NCI-H2196 treated with DMSO at 0.1 percent for 48 hours (cell line): ENCODE measurements around the gene IFNA13.

Source experiments
- DNase-seq: peaks from one replicate; lab custom pipeline; 2025; ENCODE audit not compliant: unreplicated experiment; lab: John Stamatoyannopoulos, UW

IFNA13 gene

DNA sequence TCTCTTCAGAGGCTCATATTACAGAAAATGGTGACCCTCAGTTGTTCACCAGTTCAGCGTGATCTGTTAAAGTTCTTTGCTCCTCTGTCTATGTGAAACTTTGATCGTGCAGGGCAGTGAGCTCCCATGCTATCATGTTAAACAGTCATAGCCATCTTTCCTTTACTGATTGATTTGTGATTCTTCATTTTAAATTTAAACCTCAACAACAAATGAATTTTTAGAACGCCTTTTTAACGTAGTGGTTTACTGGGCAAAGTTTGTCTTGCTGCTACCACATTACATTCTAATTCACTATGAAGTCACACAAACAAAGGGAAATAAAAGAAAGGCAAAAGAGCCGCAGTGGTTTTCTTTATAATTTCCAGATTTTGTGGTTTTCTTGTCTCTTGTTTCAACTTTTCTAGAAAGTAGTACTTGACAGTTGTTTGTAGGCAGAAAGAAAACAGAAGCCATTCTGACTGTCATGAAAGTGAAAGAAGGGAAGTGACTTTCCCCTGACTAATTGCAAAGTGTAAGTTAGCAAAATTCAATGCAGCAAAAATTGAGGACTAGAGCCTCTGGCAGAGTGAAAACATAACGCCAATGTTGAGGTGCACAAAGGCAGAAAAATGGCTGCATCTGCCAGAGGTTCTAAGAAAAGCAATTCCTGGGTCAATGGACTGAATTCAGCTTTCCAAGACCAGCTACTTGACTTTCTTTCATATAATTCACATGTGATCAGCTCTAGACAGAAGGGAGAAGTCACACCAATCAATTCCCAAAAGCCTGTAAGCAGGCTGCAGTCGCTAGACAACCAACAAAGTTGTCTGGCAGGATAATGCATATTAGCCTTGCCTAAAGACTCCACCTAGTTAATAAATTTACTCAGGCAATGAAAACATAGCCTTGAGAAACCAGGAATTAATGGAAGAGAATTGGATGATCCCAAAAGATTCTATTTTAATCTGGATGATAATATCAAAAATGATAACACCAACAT, 10.1 kb downstream of the IFNA13 start:
- no peak for DNase-seq

DNA sequence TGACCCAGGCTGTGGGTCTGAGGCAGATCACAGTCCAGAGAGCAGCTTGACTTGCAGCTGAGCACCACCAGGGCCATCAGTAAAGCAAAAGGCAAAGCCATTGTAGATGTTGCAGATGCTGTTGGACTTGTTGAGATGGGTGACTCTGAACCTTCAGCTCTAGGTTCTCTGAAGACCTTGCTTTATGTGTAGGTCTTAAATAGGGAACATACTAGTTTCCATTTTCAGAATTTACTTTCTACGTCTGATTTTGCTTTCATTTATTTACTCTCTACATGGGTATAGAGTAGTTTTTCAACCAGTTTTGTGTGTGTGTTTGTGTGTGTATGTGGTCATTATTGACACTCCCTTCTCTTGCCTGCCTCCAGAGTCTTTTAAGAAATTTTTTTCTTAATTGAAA, 17.1 kb downstream of the IFNA13 start, which contains the start of gene IFNA6:
Gene IFNA6, minus strand, starts transcription at position 101 of the 400 bp plus-strand sequence. Its CDS starts 0 bp downstream, at position 101.
- DNase-seq: no peak

DNA sequence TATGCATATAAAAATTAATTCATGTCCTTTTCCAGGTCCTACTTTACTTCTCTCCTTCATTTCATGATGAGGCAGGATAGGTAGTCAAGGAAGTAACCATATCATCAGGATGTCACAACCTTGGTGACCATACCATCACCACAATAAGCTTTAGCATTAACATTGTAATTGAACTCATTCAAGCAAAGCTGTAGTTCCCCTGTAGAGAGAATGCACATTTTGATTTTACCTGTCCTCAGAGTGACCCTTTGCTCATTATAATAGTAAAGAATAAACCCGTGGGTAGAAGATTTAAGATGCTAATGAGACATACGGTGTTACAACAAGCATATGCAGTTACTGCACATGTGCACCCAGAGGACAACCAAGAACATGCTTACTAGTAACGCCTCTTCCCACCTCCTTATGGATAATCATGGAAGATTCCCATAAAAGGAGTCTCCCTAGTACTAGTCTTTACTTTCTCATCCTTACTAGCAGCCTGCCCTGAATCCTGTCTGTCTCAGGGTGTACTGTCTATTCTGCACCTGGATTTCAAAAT, 19.4 kb downstream of the IFNA13 start:
- DNase-seq: no peak

DNA sequence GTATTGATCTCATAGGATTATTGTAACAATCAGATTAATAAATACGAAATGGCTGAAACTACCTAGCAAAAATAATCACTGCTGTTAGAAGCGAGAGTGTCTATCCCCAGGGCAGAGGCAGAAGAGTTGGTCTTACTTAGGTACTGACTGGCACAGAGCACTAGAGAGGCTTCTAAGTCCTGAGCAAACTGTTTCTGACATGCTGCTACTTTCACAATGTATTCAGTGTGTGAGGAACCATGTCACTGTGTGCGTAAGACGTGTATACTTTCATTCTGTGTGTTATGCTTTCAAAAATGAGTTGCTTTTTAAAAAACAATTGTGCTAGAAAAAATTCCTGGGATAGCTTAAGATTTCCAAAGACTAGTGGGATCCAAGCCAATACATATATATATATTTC, 27.1 kb downstream of the IFNA13 start:
- DNase-seq: no peak

DNA sequence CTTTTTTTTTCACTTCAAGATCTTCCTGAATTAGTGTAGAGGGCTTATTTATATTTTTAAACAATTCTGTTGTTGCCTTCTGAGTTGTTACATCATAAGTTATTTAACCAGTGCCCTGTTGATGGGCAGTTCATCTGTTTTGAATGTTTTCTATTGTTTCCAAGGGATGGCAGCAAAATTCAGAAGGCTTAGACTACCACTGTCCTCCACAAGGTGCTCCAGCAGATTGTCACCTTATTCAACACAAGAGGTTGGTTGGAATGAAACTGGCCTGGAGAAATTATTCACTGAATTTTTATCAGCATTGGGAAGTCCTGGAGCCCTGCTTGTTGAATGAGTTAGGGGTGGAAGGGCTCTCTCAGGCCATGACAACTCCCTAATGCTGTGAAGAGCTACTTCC, 31.4 kb downstream of the IFNA13 start:
- no peak for DNase-seq

DNA sequence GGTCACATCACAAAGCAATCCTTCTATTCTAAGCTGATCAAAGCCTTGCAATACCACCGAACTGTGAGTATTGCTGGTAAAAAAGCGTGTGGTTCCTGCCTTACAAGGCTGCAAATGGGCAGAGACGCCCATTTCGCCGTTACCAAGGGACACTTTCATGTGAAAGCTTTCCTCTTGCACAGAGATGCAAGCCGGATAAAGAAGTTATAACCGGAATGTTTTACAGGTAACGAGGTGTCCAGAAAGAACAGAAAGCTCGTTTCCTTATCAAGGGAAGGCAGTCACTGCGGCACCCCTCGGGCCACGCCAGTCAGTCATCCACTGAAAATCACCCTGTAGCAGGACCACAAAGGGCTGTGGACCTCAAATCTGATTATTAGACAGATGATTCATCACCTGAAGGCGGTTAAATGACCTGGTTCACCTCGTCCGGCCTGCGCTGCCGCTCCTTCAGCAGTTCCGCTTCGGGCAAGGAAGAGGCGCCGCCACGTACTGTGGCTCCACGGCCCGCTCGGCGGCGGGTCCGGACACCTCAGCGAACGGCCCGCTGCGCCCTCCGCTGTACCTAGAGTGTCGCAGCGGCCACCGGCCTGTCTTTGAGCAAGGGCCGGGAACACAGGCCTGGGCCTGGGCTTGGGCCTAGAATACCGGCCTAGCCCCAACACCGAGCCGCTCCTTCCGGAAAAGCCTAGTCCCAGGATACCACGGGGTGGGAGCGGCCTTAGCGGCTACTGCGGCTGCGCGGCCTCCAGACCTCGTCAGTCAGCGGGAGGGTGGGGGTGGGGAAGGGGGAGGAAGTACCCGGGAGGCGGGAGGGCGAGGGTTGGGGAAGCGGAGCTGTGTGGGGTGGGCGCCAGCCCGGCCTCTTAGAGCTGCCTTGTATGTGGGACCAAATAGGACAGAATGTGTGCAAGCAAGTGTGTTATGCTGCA, 32.9 kb downstream of the IFNA13 start, which contains the start of gene KLHL9:
Gene KLHL9, minus strand, starts transcription at position 704 of the 932 bp plus-strand sequence. Its CDS starts 545 bp downstream, at position 159.
- DNase-seq: peak; percentile 87

DNA sequence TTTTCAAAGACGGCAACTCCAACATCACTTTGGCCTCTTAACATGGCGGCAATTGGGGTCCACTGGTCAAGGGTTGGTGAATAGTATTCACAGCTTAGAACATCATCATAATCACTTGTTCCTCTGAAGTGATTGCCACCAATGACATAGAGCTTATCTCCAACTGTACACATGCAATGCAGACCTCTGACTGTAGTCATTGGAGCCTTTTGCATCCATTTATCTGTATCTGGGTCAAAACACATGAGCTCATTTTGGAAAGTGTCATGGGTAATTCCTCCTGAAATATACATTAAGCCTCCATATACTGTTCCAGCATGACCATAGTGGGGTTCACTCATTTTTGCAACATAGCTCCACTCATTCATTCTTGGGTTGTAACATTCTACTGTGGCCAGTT, 34.6 kb downstream of the IFNA13 start:
- DNase-seq: no peak

DNA sequence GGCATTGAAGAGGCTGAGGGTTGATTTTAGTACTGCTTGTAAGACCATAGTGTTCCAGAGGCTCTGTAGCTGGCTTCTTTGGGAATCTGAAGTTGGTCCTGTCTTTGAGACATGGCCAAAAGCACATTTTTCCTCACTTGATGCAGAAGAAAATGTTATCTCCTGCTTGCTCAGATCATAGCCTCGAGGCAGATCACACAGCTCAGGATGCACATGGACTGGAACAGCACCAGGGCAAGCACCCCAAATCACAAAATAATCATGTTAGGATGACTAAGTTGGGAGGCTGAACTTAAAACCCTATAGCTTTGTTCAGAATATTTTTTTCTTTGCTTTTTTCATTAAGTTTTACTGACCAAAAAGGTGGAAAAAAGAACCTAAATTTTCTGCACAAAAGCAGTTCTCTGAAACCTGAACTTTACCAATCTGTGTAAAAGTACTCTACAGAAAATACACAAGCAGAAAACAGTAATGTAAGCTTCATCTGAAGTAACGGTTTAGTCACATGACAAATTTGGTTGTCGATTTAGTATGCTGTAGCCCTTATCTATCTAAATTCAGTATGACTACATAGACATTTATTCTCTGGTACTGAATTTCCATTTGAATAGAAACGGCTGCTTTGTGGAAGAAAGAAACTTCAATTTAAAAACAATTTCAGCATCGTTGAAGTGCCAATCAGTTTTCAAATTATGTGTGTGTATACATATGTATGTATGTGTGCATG, 36.0 kb downstream of the IFNA13 start:
- DNase-seq: no peak

DNA sequence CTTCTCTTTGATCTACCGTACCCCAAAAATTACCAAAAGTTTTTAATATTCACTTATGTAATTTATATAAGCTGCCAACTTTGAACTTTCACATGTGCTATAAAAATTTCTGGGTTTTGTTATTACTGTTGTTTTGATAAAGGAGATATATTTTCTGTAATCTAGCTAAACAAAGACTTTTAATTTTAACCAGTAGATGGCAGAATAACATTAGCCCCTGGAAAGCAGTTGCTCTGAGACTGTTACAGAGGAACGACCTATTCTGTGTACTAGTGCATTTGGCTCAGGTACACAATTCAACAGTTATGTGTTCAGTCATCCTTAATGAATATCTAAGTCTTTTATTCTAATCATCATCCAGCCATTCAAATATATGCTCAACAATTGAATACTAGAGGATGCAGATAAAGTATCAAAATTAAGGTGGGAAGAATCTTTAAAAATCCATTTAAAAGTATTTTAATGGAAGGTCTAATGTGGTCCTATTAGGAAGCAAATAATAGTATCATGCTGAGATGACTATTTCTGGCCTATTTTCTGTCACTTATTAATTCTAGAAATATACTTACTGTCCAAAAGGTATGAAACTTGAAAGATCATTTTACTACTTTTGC, 41.2 kb downstream of the IFNA13 start:
- DNase-seq: no peak

DNA sequence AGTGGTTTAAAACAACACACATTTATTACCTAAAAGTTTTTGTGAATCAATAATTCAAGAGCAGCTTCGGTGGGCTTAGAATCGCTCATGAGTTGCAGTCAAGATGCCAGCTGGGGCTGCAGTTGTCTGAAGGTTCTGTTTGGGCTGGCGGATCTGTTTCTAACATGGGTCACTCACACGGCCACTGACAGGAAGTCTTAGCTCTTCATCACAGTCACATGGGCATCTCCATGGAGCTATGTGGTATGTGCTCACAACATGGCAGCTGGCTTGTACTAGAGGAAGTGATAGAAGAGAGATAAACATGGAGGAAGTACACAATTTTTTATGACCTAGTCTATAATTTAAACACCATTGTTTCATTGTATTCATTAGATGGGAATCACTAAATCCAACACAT, 43.8 kb downstream of the IFNA13 start:
- DNase-seq: no peak

DNA sequence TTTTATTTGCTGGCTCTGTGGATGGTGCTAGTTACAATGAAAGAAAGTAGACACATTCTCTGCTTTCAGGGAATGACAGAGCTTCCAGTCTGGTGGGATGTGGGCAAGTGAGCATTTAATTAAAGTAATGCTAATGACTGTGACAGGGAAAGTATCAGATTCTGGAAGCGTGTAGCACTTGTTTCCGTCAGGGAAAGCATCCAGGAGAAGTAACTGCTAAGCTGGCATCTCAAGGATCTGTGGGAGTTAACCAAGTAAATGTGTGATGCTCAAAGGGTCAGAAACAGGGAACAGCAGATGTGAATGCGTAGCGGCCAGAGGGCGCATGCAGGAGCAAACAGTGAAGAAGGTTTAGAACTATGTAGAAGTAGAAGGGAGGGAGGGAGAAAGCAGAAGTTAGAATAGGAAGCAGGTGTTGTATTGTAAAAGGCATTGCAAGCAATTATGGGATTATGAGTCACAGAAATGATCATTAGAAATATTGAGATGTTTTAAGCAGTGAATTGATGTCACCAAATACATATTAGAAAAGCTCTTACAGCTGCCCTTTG, 44.9 kb downstream of the IFNA13 start:
- no peak for DNase-seq

DNA sequence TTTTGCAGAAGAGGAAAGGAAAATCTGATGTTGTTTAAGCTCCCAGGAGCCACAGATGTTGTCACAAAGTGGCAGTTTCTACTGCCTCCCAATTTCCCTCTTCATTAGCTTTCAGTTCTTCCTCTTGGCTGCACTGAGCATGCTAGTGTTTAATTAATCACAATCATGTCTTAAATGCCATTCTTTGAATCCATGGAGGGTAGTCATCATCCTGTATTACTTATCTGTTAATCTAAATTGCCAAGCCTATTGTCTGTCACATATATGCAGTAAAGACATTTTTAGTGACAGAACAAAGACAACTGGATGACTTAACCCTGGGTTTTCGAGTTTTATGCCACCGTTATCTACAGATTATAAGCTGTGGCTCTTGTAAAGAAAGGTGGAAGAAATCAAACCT, 47.4 kb downstream of the IFNA13 start:
- no peak for DNase-seq

DNA sequence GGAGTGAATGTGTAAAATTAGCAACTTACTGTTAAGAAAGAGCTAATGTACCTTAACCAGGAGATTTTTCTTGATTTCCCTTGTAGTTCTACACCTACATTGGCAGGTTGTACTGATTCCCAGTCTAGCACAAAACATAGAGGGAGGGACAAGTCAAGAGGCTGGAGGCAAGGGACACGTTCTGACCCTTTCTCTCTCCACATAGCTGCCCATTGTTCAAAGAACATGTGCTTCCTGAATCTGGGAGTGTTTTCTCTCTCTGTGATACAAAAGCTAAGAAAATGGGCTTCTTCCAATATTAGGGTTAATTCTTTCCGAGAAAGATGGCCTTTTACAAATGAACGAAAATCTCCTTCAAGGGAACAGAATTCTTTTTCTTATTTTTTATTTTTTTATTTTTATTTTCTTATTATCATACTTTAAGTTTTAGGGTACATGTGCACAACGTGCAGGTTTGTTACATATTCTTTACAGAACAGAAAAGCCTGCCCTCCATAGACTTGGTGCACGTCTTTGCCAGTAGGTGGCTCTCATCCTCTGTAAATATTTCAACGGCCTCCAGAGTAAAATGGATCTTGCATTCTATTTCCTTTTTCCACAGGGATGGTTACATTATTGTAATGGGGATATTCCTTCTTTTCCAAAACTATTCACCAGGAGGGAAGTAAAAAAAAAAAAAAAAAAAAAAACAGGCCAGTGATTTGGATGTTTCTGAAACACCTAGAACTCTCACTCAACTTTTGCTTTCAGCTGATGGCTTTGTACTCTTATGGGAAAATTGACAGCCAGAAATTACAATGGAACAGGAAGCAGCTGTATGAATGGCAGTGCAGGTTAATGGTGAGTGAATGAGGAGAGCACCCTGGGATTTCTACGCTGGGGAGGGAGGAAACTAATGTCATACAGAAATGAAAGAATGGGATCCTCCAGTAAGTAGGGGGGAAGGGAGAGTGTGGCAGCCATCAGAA, 49.6 kb downstream of the IFNA13 start:
- DNase-seq: peak; percentile 28
